ENCODE data around the gene TKFC.

- TF ChIP-seq CTCF (conservative IDR thresholded peaks at IDR 0.05; ENCODE audit: low read depth, low read length) (no peak), EZH2 (IDR thresholded peaks at IDR 0.05; ENCODE audit: borderline replicate concordance, low read depth, low read length, poor library complexity, severe bottlenecking) (no peak)
Measured at GRCh38 chr11:61378713-61379313, 45.8 kb downstream of the TKFC start.

All from A673 (cell line).